Erythroblast (primary cell): ENCODE results near the gene TSPAN8.

ENCODE experiments used
- GATA1 ChIP-seq: IDR thresholded peaks from 2 replicates; pipeline ENCODE4 v1.6.1; 2011; ENCODE audit warnings: low read depth, mild to moderate bottlenecking, control low read depth, low read length, moderate library complexity
- POLR2A ChIP-seq: IDR thresholded peaks from 2 replicates; pipeline ENCODE4 v1.6.1; 2011; ENCODE audit warnings: mild to moderate bottlenecking, low read length

- TF ChIP-seq POLR2A (no peak), GATA1 (no peak)
Measured at GRCh38 chr12:71085575-71085974, 72.2 kb downstream of the TSPAN8 start.
